NCI-H82 (cell line): Measurements from ENCODE around the gene CPOX.
"Not testable (repeated sequence)": the region's sequence is repeated elsewhere in the genome, so short reads cannot be mapped to it uniquely, and the experiment has no call there.

ENCODE experiments used
- DNase-seq: peaks from one replicate; lab custom pipeline; 2025; lab: John Stamatoyannopoulos, UW

Gene CPOX

DNA sequence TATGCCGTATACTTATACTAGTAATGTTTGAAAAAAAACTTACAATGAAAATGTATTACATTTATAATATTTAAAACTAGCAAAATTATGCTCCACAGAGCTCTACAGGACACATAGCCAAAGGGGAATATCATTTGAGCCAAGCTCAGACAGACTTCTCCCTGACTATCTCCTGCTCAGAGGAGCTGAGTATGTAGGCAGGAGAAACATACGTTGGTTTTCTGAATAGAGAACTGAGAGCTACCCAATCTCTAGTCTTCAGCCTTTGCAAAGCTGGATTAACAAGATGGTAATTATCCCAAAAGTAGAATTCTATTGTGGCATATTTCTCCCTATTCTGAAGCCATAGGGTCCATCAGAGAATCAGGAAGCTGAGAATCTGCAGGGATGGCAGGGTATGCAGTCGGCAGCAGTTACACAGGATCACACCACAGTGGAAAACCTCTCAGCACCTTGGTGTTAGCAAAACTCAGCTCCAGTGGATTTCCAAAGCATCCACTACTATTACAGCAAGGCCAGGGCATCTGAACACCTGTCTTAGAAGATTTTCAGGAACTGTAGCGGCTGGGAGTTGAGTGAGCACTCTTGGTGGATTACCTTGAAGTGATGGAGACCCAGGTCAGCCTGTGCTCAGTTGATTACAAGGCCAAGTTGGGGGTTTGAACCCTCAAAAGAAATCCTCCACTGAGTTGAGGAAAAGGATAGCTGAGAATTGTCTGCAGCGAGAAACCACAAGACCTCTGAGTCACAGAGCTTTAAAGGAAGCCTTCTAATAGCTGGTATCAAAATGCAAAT, 31.5 kb downstream of the CPOX start:
- no peak for DNase-seq

DNA sequence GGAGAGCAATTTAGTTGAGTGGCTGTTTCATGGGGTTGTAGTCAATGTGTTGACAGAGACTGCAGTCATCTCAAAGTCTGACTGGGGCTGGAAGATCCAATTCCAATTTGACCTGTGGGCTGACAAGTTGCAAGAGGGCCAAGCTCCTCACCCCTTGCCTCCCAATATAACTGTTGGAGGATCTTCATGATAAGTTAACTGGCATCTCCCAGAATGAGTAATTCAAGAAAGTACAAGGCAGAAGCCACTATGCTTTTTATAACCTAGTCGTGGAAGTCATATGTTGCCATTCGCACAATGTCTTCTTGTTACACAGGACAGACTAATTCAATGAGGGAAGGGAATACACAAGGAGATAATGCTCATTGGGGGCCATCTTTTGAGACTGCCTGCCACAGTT, 32.5 kb downstream of the CPOX start:
- no peak for DNase-seq

- DNase-seq = not testable (repeated sequence)
Measured at GRCh38 chr3:98559769-98560168, 33.6 kb downstream of the CPOX start.

- DNase-seq = no peak
Measured at GRCh38 chr3:98558100-98558827, 35.1 kb downstream of the CPOX start.

DNA sequence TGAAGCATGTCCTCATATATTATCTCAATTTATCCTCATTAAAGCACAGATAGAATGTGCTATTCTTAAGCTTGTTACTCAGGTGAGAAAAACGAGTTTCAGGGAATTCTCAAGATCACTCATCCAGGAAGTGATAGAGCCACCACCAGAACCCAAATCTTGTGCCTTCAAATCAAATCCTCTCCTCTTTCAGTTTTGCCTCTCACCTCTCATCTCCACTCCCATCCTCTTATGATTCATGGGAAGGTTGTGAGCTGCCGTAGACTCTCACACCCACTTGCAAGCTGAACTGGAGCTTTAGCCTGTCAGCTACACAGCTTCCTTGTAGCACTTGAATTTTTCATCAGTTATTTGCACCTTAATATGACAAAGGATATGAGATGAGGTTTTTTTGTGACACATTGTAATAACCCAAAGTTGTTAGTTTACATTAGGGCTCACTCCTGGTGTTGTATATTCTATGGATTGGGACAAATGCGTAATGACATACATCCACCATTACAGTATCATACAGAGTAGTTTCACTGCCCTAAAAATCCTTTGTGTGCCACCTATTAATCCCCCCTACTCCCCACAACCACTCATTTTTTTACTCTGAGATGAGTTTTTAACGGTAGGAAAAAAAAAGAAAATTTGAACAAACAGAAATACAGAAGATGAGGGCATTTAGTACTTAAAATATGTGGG, 35.9 kb downstream of the CPOX start:
- no peak for DNase-seq

GRCh38 chr3:98556164-98557130, 37.0 kb downstream of the CPOX start:
- DNase-seq = no peak

- DNase-seq = no peak
Measured at GRCh38 chr3:98555025-98555379, 38.4 kb downstream of the CPOX start.

DNA sequence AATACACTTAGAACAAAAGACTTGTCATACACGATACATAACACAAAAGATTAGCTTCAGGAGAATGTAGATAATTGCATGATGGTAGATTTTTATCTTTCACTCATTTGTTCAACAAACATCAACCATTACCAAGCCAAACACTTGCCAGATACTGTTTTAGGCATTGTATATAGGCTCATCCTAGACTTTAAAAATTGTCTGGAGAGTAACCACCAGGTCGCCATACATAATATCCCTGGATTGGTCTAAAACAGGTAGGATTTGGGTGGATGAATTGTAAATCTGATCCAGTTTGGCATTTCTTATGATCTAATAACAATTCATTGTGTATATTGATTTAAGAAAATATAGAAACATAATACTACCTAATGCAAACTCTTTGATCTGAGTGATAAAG, 38.8 kb downstream of the CPOX start:
- DNase-seq = no peak

GRCh38 chr3:98553753-98554152, 39.7 kb downstream of the CPOX start:
- no peak for DNase-seq

GRCh38 chr3:98553021-98553563, 40.3 kb downstream of the CPOX start:
- no peak for DNase-seq

DNA sequence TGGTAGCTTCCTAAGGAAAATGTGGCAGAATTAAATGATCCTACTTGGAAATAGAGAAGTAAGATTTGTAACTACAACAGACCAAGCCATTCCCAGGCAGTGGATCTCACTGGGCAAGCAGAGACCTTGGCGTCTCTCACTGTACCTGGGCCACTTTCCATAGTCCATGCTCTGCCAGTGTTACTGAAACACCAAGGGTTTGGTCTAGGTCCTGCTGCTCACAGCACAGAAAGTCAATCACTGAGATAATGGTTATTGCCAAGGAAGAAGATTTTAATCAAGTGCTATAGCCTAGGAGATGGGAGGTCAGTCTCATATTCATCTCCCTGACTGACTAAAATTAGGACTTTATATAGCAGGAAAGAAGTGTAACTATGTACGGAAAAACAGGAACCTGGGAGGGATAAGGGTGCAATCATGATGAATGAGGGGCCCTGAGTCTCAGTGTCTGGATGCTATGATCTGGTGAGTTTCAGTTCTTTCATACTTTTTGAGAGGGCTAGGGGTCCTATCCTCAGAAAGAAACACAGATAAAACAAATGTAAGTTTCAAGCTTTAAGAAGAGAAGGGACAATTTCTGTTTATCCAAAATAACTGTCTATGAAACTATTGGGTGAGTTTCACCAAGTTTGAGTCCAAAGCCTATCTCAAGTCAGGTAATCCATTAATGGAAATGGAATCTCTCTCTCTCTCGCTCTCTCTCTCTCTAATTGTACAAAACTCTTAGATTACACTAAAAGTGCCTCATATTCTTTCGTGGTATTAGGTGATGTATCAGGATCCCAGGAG, 41.0 kb downstream of the CPOX start:
- DNase-seq = no peak

- DNase-seq = no peak
Measured at GRCh38 chr3:98551754-98552153, 41.7 kb downstream of the CPOX start.

GRCh38 chr3:98551236-98551635, 42.2 kb downstream of the CPOX start:
- DNase-seq = no peak

DNA sequence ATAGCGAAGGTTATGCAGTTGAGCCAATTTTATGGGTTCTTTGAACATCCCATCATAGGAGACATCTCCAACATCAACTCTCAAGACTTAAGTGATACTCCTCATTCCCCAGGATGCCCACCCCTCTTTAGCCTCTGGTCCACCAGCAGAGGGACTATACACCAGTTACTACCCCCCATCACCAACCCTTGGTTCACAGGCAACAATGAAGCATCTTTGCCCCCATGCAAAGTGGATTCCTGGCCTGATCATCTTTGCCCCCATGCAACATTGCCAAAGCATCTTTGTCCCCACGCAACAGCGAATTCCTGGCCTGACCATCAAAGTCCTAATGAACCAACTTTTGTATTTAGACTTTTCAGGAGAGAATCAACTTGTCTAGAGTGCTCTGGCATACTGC, 42.6 kb downstream of the CPOX start:
- no peak for DNase-seq

GRCh38 chr3:98548544-98548943, 44.9 kb downstream of the CPOX start:
- DNase-seq = no peak

- no peak for DNase-seq
Measured at GRCh38 chr3:98545940-98546339, 47.5 kb downstream of the CPOX start.

DNA sequence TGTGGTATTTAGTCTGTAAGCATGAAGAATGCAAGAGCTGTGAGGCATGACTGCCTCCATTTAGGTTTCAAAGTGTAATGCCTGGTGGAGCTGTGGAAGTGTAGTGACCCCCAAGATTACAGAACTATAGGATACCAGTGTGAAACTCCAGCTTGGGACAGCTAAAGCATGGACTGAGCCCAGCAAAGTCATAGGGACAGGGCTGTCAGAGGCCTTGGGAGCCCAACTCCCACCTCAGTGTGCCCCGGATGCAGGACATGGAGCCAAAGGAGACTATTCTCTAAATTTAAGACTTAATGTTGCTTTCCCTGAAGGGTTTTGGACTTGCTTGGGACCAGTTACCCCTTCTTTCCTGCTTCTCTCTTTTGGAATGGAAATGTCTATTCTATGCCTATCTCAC, 50.8 kb downstream of the CPOX start:
- no peak for DNase-seq

DNA sequence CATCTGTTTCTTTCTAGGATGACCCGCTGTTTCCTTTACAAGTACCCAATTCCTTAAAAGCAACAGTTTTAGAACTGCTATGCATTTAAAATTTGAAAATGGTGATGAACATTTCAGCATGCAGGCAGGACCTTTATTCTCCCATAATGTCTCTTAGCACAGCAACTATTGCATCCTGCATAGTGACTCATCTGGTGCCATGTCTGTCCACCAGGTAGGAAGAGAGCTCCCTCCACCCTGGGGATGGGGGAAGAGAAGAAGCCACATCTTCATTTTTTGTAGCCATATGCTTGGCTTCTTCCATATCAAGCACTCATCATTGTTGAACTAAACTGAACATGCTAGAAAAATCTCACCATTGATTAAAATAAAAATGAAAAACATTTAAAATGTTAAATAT, 51.7 kb downstream of the CPOX start:
- no peak for DNase-seq

DNA sequence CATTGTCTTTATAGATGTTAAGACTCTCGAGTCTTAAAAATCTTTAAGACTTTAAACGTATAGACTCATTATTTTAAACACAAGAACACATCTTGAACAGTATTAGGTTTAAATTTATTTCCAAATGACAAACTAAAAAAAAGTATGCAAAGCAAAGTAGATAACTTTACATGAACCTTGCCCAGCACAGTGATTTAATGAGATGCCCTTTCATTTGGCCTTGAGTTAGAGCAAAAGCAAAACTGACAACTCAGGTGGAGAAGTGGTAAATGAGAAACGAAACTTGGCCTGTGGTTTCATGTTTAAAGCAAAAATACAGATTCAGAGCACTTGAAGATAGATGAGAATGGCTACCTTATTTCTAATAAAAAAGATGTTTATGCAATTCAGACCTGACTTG, 53.1 kb downstream of the CPOX start:
- DNase-seq = no peak

GRCh38 chr3:98536456-98537017, 56.9 kb downstream of the CPOX start:
- DNase-seq = no peak
